Measurements from ENCODE around the gene EIF2S2.
A peak's percentile ranks its signal among the peaks of the same experiment; 100 is the strongest.

The EIF2S2 gene

GRCh38 chr20:34062570-34063482 lies 49.2 kb downstream of the EIF2S2 start:
- DNase-seq = no peak

- DNase-seq = no peak
Measured at GRCh38 chr20:34061695-34062094, 50.3 kb downstream of the EIF2S2 start.

GRCh38 chr20:34060970-34061369 lies 51.1 kb downstream of the EIF2S2 start:
- no peak for DNase-seq

GRCh38 chr20:34058831-34059230 lies 53.2 kb downstream of the EIF2S2 start:
- no peak for DNase-seq

DNA sequence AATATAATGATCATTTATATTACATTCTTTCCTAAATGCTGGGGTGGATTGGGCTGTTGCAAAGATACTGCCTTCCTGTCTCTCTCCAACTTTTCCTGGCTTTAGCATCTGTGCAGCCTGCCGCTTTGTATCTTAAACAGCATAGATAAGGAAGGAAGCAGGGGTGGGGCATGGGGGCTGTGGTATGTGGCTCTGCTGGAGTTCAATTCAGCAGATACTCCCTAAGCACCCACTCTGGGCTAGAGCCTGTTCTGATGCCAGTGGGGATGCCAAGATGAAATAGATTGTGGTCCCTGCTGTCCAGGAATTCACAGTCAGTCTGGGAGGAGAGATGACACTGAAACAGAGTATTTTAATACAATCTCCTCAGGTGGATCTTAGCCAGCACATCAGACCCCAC lies 56.8 kb downstream of the EIF2S2 start:
- no peak for DNase-seq

- DNase-seq = no peak
Measured at GRCh38 chr20:34052414-34052813, 59.6 kb downstream of the EIF2S2 start.

GRCh38 chr20:34049897-34050695 lies 61.9 kb downstream of the EIF2S2 start:
- peak in 1 of 14 donors; percentile 71 for DNase-seq

DNA sequence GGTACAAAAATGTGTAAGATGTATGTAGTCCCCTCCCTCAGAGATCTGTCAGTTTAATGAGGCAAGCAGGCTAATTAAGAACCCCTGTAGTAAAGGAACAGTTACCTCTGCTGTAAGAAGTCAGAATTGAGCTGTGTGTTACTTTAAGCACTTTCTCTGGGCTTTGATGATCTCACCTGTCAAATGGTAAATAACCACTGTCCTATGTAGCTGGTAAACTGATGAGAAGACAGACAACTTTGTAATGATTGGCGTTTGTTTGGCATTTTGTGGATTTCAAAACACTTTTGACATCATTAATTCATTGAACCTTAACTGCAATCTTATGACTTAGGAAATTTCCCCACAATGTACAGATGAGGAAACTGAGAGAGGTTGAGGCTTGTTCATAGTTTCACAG lies 62.7 kb downstream of the EIF2S2 start:
- no peak for DNase-seq

GRCh38 chr20:34047917-34048316 lies 64.1 kb downstream of the EIF2S2 start:
- DNase-seq = no peak

DNA sequence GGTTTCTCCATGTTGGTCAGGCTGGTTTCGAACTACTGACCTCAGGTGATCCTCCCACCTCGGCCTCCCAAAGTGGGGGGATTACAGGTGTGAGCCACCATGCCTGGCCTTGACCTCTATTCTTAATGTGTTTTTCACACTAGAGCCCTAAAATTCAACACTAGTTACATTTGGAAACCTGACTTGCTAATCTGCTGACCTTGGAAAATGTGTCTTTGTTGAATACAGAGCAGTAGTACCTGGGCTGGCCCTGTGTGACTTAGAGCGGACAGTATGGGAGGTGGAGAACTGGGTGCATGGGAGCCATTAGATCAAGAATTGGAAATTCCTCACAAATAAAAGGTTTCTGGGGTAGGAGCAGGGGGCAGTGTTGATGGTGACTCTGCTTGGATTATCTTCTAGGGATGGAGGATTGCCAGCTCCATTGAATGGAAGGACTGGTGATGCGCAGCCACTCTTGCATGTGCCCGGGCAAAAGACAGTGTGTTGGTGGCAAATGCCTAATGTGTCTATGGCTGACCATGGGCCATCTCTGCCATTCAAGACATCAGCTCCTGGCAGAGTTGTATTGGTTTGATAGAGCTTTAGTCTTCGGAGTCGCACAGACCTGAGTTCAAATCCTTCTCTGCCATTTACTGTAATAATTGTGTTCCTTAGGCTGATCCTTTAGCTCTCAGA lies 64.9 kb downstream of the EIF2S2 start:
- DNase-seq = no peak

GRCh38 chr20:34045930-34046725 lies 65.9 kb downstream of the EIF2S2 start:
- no peak for DNase-seq

DNA sequence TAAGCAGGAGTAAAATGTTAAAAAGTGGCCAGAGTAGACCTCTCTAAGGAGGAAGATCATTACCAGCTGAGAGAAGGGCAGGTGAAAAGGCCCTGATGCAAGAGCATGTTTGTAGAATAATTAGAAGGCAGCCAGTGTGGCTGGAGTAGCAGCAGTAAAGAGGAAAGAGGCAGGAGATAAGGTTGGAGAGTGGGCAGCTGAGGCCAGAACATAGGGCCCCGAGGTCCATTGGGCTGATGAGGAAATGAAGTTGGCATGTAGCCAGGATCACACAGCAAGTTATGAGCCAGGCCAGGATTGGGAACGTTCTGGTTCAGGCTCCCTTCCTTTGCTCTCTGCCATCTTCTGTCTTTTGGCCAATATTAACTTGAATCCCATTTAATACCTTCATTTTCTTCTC lies 66.7 kb downstream of the EIF2S2 start:
- DNase-seq = peak in 1 of 14 donors; percentile 11

DNA sequence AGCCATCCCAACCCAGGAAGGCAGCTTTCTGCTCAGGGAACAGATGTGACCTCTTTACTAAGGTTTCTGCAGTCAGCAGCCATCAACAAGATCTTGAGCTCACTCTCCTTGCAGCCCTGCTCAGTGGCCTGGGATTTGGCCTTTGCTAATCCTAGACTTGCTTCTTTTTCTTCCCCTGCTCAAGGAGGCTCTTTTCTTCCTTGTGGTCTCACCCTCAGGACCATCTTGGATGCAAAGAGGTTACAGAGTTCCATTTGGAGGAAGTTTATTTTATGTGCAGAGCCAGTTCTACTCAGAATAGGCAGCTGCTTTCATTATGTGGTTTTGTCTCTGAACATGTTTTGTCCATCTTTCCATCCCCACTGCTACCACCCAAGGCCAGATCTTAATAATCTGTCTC lies 69.0 kb downstream of the EIF2S2 start:
- DNase-seq = no peak

DNA sequence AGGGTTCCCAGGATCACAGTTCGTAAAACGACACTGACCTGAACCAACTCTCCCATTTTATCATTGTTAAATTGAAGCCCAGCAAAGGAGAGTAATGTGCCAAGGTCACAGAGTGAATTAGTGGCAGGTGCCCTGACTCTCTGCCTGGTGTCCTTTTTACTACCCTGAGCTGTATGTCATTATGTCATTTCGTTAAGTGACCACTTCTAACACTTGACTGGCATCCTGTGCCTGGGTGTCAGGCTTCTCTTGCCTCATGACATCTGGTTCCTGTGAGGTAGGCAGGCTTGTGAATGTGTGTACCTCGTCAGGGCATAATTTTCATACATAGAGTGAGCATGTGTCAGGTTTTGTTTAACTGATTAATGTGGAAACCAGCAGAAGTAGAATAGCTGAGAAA lies 69.8 kb downstream of the EIF2S2 start:
- no peak for DNase-seq

GRCh38 chr20:34041226-34041625 lies 70.8 kb downstream of the EIF2S2 start:
- no peak for DNase-seq

- DNase-seq = no peak
Measured at GRCh38 chr20:34040300-34040995, 71.6 kb downstream of the EIF2S2 start.
